HEK293 (cell line): ENCODE results near the gene C9orf57.
"Not testable (repeated sequence)": the region's sequence is repeated elsewhere in the genome, so short reads cannot be mapped to it uniquely, and the experiment has no call there.

ENCODE experiments used
- CTCF ChIA-PET: fragments of 350-600 bp; formaldehyde crosslinking; extraction: SDS; loops from one replicate; lab custom pipeline; 2021; ENCODE audit warnings: antibody characterized with exemption; lab: Yijun Ruan, JAX
- POLR2A ChIA-PET: fragments of 300-600 bp; formaldehyde crosslinking; extraction: SDS; loops from one replicate; lab custom pipeline; 2020; ENCODE audit warnings: antibody characterized with exemption, inconsistent platforms; lab: Yijun Ruan, JAX
- H3K27ac ChIP-seq: fragments of 200-500 bp; sonication (Bioruptor generic); 2 replicates; pipeline ENCODE4 v1.5.1; 2014; ENCODE audit warnings: low read depth, low read length, control low read depth, inconsistent platforms; ENCODE audit errors: extremely low read depth
- H3K36me3 ChIP-seq, 2 experiments: fragments of 200-500 bp in 1 of 2; sonication (Bioruptor generic) in 1 of 2; 1 replicate in 1 of 2; 2 replicates in 1 of 2; pipeline ENCODE4 v1.5.1; 2014 to 2017; ENCODE audit warnings: inconsistent platforms in 2 of 2, low read length in 2 of 2; ENCODE audit not compliant: control insufficient read depth in 2 of 2, insufficient read depth in 1 of 2
- H3K4me1 ChIP-seq: fragments of 200-500 bp; sonication (Bioruptor generic); 2 replicates; pipeline ENCODE4 v1.5.1; 2014; ENCODE audit warnings: mild to moderate bottlenecking, low read length, inconsistent platforms; ENCODE audit not compliant: control insufficient read depth, insufficient read depth
- H3K4me3 ChIP-seq: 2 replicates; pipeline ENCODE4 v1.5.1; 2011; ENCODE audit warnings: low read depth, mild to moderate bottlenecking, control low read depth, low read length, moderate library complexity
- H3K9me3 ChIP-seq: fragments of 200-500 bp; sonication (Bioruptor generic); 2 replicates; pipeline ENCODE4 v1.5.1; 2014; ENCODE audit warnings: low read depth, low read length, inconsistent platforms; ENCODE audit not compliant: control insufficient read depth, insufficient read depth
- BCL11B ChIP-seq: fragments of 450-650 bp; formaldehyde crosslinking; IDR thresholded peaks from 2 replicates; pipeline ENCODE4 v1.5.1; 2016; ENCODE audit warnings: low read depth, missing biosample characterization, missing genetic modification characterization
- INSM2 ChIP-seq: fragments of 450-650 bp; formaldehyde crosslinking; IDR thresholded peaks from 2 replicates; pipeline ENCODE4 v1.5.1; 2016; ENCODE audit warnings: missing biosample characterization, missing genetic modification characterization
- KLF7 ChIP-seq: fragments of 450-650 bp; formaldehyde crosslinking; IDR thresholded peaks from 2 replicates; pipeline ENCODE4 v1.5.1; 2016; ENCODE audit warnings: missing biosample characterization, missing genetic modification characterization, borderline replicate concordance
- PRDM1 ChIP-seq: fragments of 450-650 bp; formaldehyde crosslinking; IDR thresholded peaks from 2 replicates; pipeline ENCODE4; 2016; ENCODE audit warnings: missing biosample characterization, missing genetic modification characterization
- PRDM10 ChIP-seq: fragments of 450-650 bp; formaldehyde crosslinking; IDR thresholded peaks from 2 replicates; pipeline ENCODE4 v1.5.1; 2016; ENCODE audit warnings: missing biosample characterization, missing genetic modification characterization
- REST ChIP-seq: fragments of 450-650 bp; formaldehyde crosslinking; IDR thresholded peaks from 2 replicates; pipeline ENCODE4 v1.5.1; 2016; ENCODE audit warnings: missing biosample characterization, missing genetic modification characterization
- SCRT2 ChIP-seq: fragments of 450-650 bp; formaldehyde crosslinking; IDR thresholded peaks from 2 replicates; pipeline ENCODE4 v1.5.1; 2016; ENCODE audit warnings: missing biosample characterization, missing genetic modification characterization
- ZNF140 ChIP-seq: fragments of 450-650 bp; formaldehyde crosslinking; IDR thresholded peaks from 2 replicates; pipeline ENCODE4 v1.5.1; 2016; ENCODE audit warnings: missing biosample characterization, missing genetic modification characterization
- ZNF280D ChIP-seq: fragments of 450-650 bp; formaldehyde crosslinking; IDR thresholded peaks from 2 replicates; pipeline ENCODE4 v1.5.1; 2016; ENCODE audit warnings: missing biosample characterization, missing genetic modification characterization
- ZNF610 ChIP-seq: fragments of 450-650 bp; formaldehyde crosslinking; IDR thresholded peaks from 2 replicates; pipeline ENCODE4 v1.5.1; 2016; ENCODE audit warnings: missing biosample characterization, missing genetic modification characterization, borderline replicate concordance
- ZNF76 ChIP-seq: fragments of 450-650 bp; formaldehyde crosslinking; IDR thresholded peaks from 2 replicates; pipeline ENCODE4; 2016; ENCODE audit warnings: low read depth, missing biosample characterization, missing genetic modification characterization, borderline replicate concordance
- TF ChIP-seq, protein P1 (sequence below): fragments of 450-650 bp; formaldehyde crosslinking; IDR thresholded peaks from 2 replicates; pipeline ENCODE4 v1.5.1; 2016; ENCODE audit warnings: missing biosample characterization, missing genetic modification characterization

The C9orf57 gene

GRCh38 chr9:72022841-72023240 is 37.6 kb downstream of the C9orf57 start:
- Histone ChIP-seq H3K9me3 (no peaks in the 10 kb centered on the region), H3K4me3 (no peak overlapping the region), H3K27ac (no peak overlapping the region), H3K36me3 (no peaks in the 10 kb centered on the region), H3K4me1 (no peaks in the 10 kb centered on the region)
- TF ChIP-seq PRDM1 (tag by site-specific recombination) (no peak), REST (no peak), BCL11B (tag by site-specific recombination) (no peak), KLF7 (tag by site-specific recombination) (no peak), ZNF76 (tag by site-specific recombination) (no peak), ZNF140 (no peak), INSM2 (no peak)
- TF ChIP-seq, protein P1, sequence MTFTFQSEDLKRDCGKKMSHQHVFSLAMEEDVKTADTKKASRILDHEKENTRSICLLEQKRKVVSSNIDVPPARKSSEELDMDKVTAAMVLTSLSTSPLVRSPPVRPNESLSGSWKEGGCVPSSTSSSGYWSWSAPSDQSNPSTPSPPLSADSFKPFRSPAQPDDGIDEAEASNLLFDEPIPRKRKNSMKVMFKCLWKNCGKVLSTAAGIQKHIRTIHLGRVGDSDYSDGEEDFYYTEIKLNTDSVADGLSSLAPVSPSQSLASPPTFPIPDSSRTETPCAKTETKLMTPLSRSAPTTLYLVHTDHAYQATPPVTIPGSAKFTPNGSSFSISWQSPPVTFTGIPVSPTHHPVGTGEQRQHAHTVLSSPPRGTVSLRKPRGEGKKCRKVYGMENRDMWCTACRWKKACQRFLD (tag by site-specific recombination): no peak
- ChIA-PET POLR2A (interaction anchor here (0.6 kb wide), 1 partner anchor 213 kb away, joined by 3 read pairs; no protein-coding TSS in a partner anchor), CTCF (interaction anchor here (0.6 to 5.8 kb wide), 6 partner anchors 12 to 738 kb away, joined by 3 to 116 read pairs (median 8); no protein-coding TSS in a partner anchor)

DNA sequence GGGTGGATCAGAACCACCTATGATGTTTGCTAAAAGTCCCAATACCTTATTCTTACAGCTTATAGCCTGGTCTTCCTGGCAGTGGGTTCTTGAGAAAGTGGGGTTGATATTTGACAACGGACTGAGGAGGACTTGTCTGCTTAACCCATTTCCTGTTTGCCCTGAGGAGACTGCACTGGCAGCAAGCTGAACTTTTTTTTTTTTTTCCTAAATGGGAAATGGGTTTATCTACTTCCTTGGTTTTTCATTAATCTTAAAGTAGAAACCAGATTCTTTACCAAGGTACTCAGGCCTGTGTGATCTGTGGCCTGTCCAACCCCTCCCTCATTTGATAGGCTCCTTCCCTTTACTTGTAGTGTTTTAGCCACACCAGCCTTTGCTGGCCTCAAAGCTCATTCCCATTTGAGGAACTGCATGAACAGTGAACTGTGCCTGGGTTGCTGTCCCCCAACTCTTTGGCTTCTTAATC is 47.1 kb downstream of the C9orf57 start:
- POLR2A ChIA-PET: no interaction called here
- H3K9me3 ChIP-seq: no peaks in the 10 kb centered on the region
- H3K4me3 ChIP-seq: no peak overlapping the region
- no peaks in the 10 kb centered on the region for H3K36me3 ChIP-seq
- TF ChIP-seq ZNF610 (tag by site-specific recombination): no peak
- peak; percentile 51 for TF ChIP-seq PRDM10 (tag by site-specific recombination)
- TF ChIP-seq, all 188 proteins: peak for 1
- CTCF ChIA-PET: interaction anchor here (0.6 to 1.3 kb wide), 4 partner anchors 13 to 207 kb away, joined by 3 to 7 read pairs (median 4); no protein-coding TSS in a partner anchor
- Histone ChIP-seq H3K27ac (no peak overlapping the region), H3K4me1 (peaks cover 2% of the 10 kb centered on the region; the same call in 1 of the 2 replicates)

- H3K4me3 ChIP-seq: no peak overlapping the region
- CTCF ChIA-PET: interaction anchor here (1.3 kb wide), 2 partner anchors 14 to 205 kb away, joined by 4 read pairs; no protein-coding TSS in a partner anchor
- TF ChIP-seq SCRT2 (tag by site-specific recombination) (0 out of 2 replicates have a peak, but pooled peaks have one; percentile 18), ZNF280D (tag by site-specific recombination) (no peak)
- no peaks in the 10 kb centered on the region for H3K36me3 ChIP-seq
- H3K27ac ChIP-seq: no peak overlapping the region
- peaks cover 2% of the 10 kb centered on the region; the same call in 1 of the 2 replicates for H3K4me1 ChIP-seq
- POLR2A ChIA-PET: no interaction called here
- no peaks in the 10 kb centered on the region for H3K9me3 ChIP-seq
Observed at GRCh38 chr9:72012646-72013045, 47.8 kb downstream of the C9orf57 start.

- H3K4me3 ChIP-seq, H3K27ac ChIP-seq, H3K9me3 ChIP-seq, POLR2A ChIA-PET, H3K4me1 ChIP-seq, H3K36me3 ChIP-seq: not testable (repeated sequence)
- CTCF ChIA-PET: interaction anchor here (0.6 kb wide), 1 partner anchor 941 kb away, joined by 4 read pairs; no protein-coding TSS in a partner anchor
Observed at GRCh38 chr9:72007726-72008125, 52.7 kb downstream of the C9orf57 start.
